Regular cardiac myocyte (primary cell): ENCODE measurements around the gene PLD1. TPM values are rescaled to one million over a fixed set of nuclear protein-coding genes. Genes with fewer than 3 reads are reported as not detected.

ENCODE experiments used
- total RNA-seq: library from RNA; depleted of rRNA; stranded (reverse); fragments of >200 nt; gene quantifications from 2 replicates; pipeline ENCODE4 v1.2.3, GENCODE V29; 2014

Gene PLD1
- total RNA-seq: 28.8 and 58.1 TPM in 2 replicates

GRCh38 chr3:171809861-171810628, at the start of gene PLD1:
PLD1 (minus strand) TSS chr3:171810483; CDS start chr3:171738051, 72,432 bp downstream.

GRCh38 chr3:171842864-171843518, 32.7 kb upstream of the PLD1 start, which contains the start of gene TMEM212:
TMEM212 (plus strand) TSS chr3:171843349; CDS start chr3:171843384, 35 bp downstream.

Other genes with a start within 250 kb of the PLD1 start
- gene TMEM212, start 32.9 kb upstream of the PLD1 start, total RNA-seq: not detected in 2 replicates
- gene FNDC3B, start 229.1 kb upstream of the PLD1 start, total RNA-seq: 112 and 168 TPM in 2 replicates